NCI-H748 treated with DMSO at 0.1 percent for 48 hours (cell line): ENCODE measurements around the gene NETO2.
A peak's percentile ranks its signal among the peaks of the same experiment; 100 is the strongest.
"Not testable (repeated sequence)": the region's sequence is repeated elsewhere in the genome, so short reads cannot be mapped to it uniquely, and the experiment has no call there.

Source experiments
- DNase-seq: peaks from one replicate; lab custom pipeline; 2025; lab: John Stamatoyannopoulos, UW

NETO2 gene

GRCh38 chr16:47143677-47144558 lies at the start of gene NETO2:
TSS of gene NETO2 (minus strand) at chr16:47143945. CDS start at chr16:47143612, 333 bp downstream.
- DNase-seq, result peak; percentile 19

GRCh38 chr16:47182318-47182717 lies 38.6 kb upstream of the NETO2 start:
- no peak for DNase-seq

GRCh38 chr16:47181066-47181465 lies 37.3 kb upstream of the NETO2 start:
- DNase-seq, result not testable (repeated sequence)

- no peak for DNase-seq
Observed at GRCh38 chr16:47180073-47180472, 36.3 kb upstream of the NETO2 start.

GRCh38 chr16:47175152-47175551 lies 31.4 kb upstream of the NETO2 start:
- no peak for DNase-seq

- no peak for DNase-seq
Observed at GRCh38 chr16:47162670-47163420, 19.1 kb upstream of the NETO2 start.

GRCh38 chr16:47161464-47161863 lies 17.7 kb upstream of the NETO2 start:
- no peak for DNase-seq

GRCh38 chr16:47160422-47160821 lies 16.7 kb upstream of the NETO2 start:
- no peak for DNase-seq

- no peak for DNase-seq
Observed at GRCh38 chr16:47158992-47159391, 15.2 kb upstream of the NETO2 start.

GRCh38 chr16:47156680-47157215 lies 13.0 kb upstream of the NETO2 start:
- no peak for DNase-seq

GRCh38 chr16:47152501-47152900 lies 8.8 kb upstream of the NETO2 start:
- DNase-seq, result not testable (repeated sequence)

- no peak for DNase-seq
Observed at GRCh38 chr16:47150067-47150466, 6.3 kb upstream of the NETO2 start.

GRCh38 chr16:47144559-47144877 lies 773 bp upstream of the NETO2 start:
- DNase-seq, result no peak

GRCh38 chr16:47142821-47143676 lies 696 bp downstream of the NETO2 start:
- peak; percentile 2 for DNase-seq

GRCh38 chr16:47142486-47142820 lies 1.3 kb downstream of the NETO2 start:
- DNase-seq, result no peak

GRCh38 chr16:47141773-47142485 lies 1.8 kb downstream of the NETO2 start:
- peak; percentile 76 for DNase-seq

- no peak for DNase-seq
Observed at GRCh38 chr16:47140686-47141085, 3.1 kb downstream of the NETO2 start.

- DNase-seq, result no peak
Observed at GRCh38 chr16:47139561-47140185, 4.1 kb downstream of the NETO2 start.

GRCh38 chr16:47137925-47138324 lies 5.8 kb downstream of the NETO2 start:
- DNase-seq, result not testable (repeated sequence)

- no peak for DNase-seq
Observed at GRCh38 chr16:47136099-47136842, 7.5 kb downstream of the NETO2 start.
